ACC112 (cell line): Measurements from ENCODE around the gene SCRG1.

Source experiments
- H2AFZ ChIP-seq: fragments of 200-600 bp; sonication (generic); one replicate; pipeline ENCODE4 v1.6.0; 2017; ENCODE audit warnings: antibody characterized with exemption, low read length; ENCODE audit not compliant: unreplicated experiment
- H3K27ac ChIP-seq: fragments of 200-600 bp; sonication (generic); 2 replicates; pipeline ENCODE4 v1.5.1; 2014; ENCODE audit warnings: low read depth, mild to moderate bottlenecking, antibody characterized with exemption, low read length, moderate library complexity
- H3K27me3 ChIP-seq: fragments of 200-600 bp; sonication (generic); 2 replicates; pipeline ENCODE4 v1.6.1; 2014; ENCODE audit warnings: mild to moderate bottlenecking, antibody characterized with exemption, low read length, moderate library complexity, mixed read lengths; ENCODE audit not compliant: insufficient read depth
- H3K36me3 ChIP-seq: fragments of 200-600 bp; sonication (generic); 2 replicates; pipeline ENCODE4 v1.6.1; 2016; ENCODE audit warnings: mild to moderate bottlenecking, antibody characterized with exemption, low read length, moderate library complexity, mixed read lengths; ENCODE audit not compliant: insufficient read depth
- H3K4me1 ChIP-seq: fragments of 200-600 bp; sonication (generic); one replicate; pipeline ENCODE4 v1.6.1; 2016; ENCODE audit warnings: low read length, mixed read lengths; ENCODE audit not compliant: insufficient read depth, unreplicated experiment, control insufficient read depth
- H3K4me3 ChIP-seq: fragments of 200-600 bp; sonication (generic); 2 replicates; pipeline ENCODE4 v1.5.1; 2014; ENCODE audit warnings: mild to moderate bottlenecking, low read depth, low read length
- H3K79me2 ChIP-seq: fragments of 200-600 bp; sonication (generic); one replicate; pipeline ENCODE4 v1.6.0; 2016; ENCODE audit warnings: low read length; ENCODE audit not compliant: control insufficient read depth, unreplicated experiment, insufficient read depth

SCRG1 gene

GRCh38 chr4:173411106-173411693 is 12.3 kb upstream of the SCRG1 start:
- H3K4me1 ChIP-seq, result peaks cover 30% of the 10 kb centered on the region
- H3K27ac ChIP-seq, result peak overlapping the region; percentile 15
- no peaks in the 10 kb centered on the region for H3K27me3 ChIP-seq
- no peaks in the 10 kb centered on the region for H3K79me2 ChIP-seq
- H3K4me3 ChIP-seq, result no peak overlapping the region
- no peaks in the 10 kb centered on the region for H3K36me3 ChIP-seq
- no peak overlapping the region for H2AFZ ChIP-seq

- Histone ChIP-seq H3K27me3 (no peaks in the 10 kb centered on the region), H2AFZ (no peak overlapping the region), H3K36me3 (no peaks in the 10 kb centered on the region), H3K4me3 (no peak overlapping the region), H3K79me2 (no peaks in the 10 kb centered on the region), H3K27ac (no peak overlapping the region), H3K4me1 (peaks cover 30% of the 10 kb centered on the region)
Measured at GRCh38 chr4:173410079-173410478, 11.2 kb upstream of the SCRG1 start.

GRCh38 chr4:173405840-173406606 is 7.1 kb upstream of the SCRG1 start:
- peaks cover 7% of the 10 kb centered on the region for H3K4me1 ChIP-seq
- H3K36me3 ChIP-seq, result no peaks in the 10 kb centered on the region
- no peak overlapping the region for H3K4me3 ChIP-seq
- H3K27ac ChIP-seq, result no peak overlapping the region
- H2AFZ ChIP-seq, result no peak overlapping the region
- H3K27me3 ChIP-seq, result no peaks in the 10 kb centered on the region
- no peaks in the 10 kb centered on the region for H3K79me2 ChIP-seq

GRCh38 chr4:173404296-173404865 is 5.5 kb upstream of the SCRG1 start:
- Histone ChIP-seq H2AFZ (no peak overlapping the region), H3K79me2 (no peaks in the 10 kb centered on the region), H3K27me3 (no peaks in the 10 kb centered on the region), H3K4me1 (no peaks in the 10 kb centered on the region), H3K4me3 (no peak overlapping the region), H3K36me3 (no peaks in the 10 kb centered on the region), H3K27ac (no peak overlapping the region)

GRCh38 chr4:173403051-173403450 is 4.1 kb upstream of the SCRG1 start:
- H3K4me1 ChIP-seq, result no peaks in the 10 kb centered on the region
- no peak overlapping the region for H2AFZ ChIP-seq
- no peaks in the 10 kb centered on the region for H3K79me2 ChIP-seq
- no peak overlapping the region for H3K27ac ChIP-seq
- H3K27me3 ChIP-seq, result no peaks in the 10 kb centered on the region
- H3K4me3 ChIP-seq, result no peak overlapping the region
- no peaks in the 10 kb centered on the region for H3K36me3 ChIP-seq

GRCh38 chr4:173401063-173401462 is 2.1 kb upstream of the SCRG1 start:
- Histone ChIP-seq H3K4me1 (no peaks in the 10 kb centered on the region), H2AFZ (no peak overlapping the region), H3K27me3 (no peaks in the 10 kb centered on the region), H3K27ac (no peak overlapping the region), H3K79me2 (no peaks in the 10 kb centered on the region), H3K36me3 (no peaks in the 10 kb centered on the region), H3K4me3 (no peak overlapping the region)

GRCh38 chr4:173398220-173398619 is 696 bp downstream of the SCRG1 start:
- Histone ChIP-seq H3K4me3 (no peak overlapping the region), H3K79me2 (no peaks in the 10 kb centered on the region), H2AFZ (no peak overlapping the region), H3K4me1 (no peaks in the 10 kb centered on the region), H3K27ac (no peak overlapping the region), H3K36me3 (0 out of 2 replicates have a peak, but pooled peaks cover 3% of the 10 kb centered on the region), H3K27me3 (no peaks in the 10 kb centered on the region)

- no peak overlapping the region for H2AFZ ChIP-seq
- H3K4me3 ChIP-seq, result no peak overlapping the region
- H3K27me3 ChIP-seq, result no peaks in the 10 kb centered on the region
- no peaks in the 10 kb centered on the region for H3K4me1 ChIP-seq
- H3K79me2 ChIP-seq, result no peaks in the 10 kb centered on the region
- no peak overlapping the region for H3K27ac ChIP-seq
- H3K36me3 ChIP-seq, result 0 out of 2 replicates have a peak, but pooled peaks cover 3% of the 10 kb centered on the region
Measured at GRCh38 chr4:173397604-173398003, 1.3 kb downstream of the SCRG1 start.

- no peak overlapping the region for H3K27ac ChIP-seq
- H3K27me3 ChIP-seq, result no peaks in the 10 kb centered on the region
- H3K4me3 ChIP-seq, result no peak overlapping the region
- H3K36me3 ChIP-seq, result 0 out of 2 replicates have a peak, but pooled peaks cover 3% of the 10 kb centered on the region
- no peak overlapping the region for H2AFZ ChIP-seq
- H3K4me1 ChIP-seq, result no peaks in the 10 kb centered on the region
- H3K79me2 ChIP-seq, result no peaks in the 10 kb centered on the region
Measured at GRCh38 chr4:173391701-173392100, 7.2 kb downstream of the SCRG1 start.

GRCh38 chr4:173386751-173387150 is 12.2 kb downstream of the SCRG1 start:
- Histone ChIP-seq H3K4me3 (no peak overlapping the region), H2AFZ (no peak overlapping the region), H3K36me3 (no peaks in the 10 kb centered on the region), H3K4me1 (no peaks in the 10 kb centered on the region), H3K27ac (no peak overlapping the region), H3K27me3 (no peaks in the 10 kb centered on the region), H3K79me2 (no peaks in the 10 kb centered on the region)

GRCh38 chr4:173382349-173382748 is 16.6 kb downstream of the SCRG1 start:
- Histone ChIP-seq H3K79me2 (no peaks in the 10 kb centered on the region), H3K36me3 (peaks cover 13% of the 10 kb centered on the region), H3K4me1 (no peaks in the 10 kb centered on the region), H3K27me3 (no peaks in the 10 kb centered on the region), H3K27ac (no peak overlapping the region), H3K4me3 (no peak overlapping the region), H2AFZ (no peak overlapping the region)
